GM21723 (cell line): Measurements from ENCODE around the gene CTBP2.

Source experiments
- ATAC-seq: cut with Tn5 transposase; IDR thresholded peaks from one replicate; pipeline ENCODE4 v1.9.1; 2021; ENCODE audit warnings: mild to moderate bottlenecking, moderate library complexity; ENCODE audit not compliant: unreplicated experiment

The CTBP2 gene

GRCh38 chr10:125147971-125148439, 12.4 kb downstream of the CTBP2 start:
- no peak for ATAC-seq

DNA sequence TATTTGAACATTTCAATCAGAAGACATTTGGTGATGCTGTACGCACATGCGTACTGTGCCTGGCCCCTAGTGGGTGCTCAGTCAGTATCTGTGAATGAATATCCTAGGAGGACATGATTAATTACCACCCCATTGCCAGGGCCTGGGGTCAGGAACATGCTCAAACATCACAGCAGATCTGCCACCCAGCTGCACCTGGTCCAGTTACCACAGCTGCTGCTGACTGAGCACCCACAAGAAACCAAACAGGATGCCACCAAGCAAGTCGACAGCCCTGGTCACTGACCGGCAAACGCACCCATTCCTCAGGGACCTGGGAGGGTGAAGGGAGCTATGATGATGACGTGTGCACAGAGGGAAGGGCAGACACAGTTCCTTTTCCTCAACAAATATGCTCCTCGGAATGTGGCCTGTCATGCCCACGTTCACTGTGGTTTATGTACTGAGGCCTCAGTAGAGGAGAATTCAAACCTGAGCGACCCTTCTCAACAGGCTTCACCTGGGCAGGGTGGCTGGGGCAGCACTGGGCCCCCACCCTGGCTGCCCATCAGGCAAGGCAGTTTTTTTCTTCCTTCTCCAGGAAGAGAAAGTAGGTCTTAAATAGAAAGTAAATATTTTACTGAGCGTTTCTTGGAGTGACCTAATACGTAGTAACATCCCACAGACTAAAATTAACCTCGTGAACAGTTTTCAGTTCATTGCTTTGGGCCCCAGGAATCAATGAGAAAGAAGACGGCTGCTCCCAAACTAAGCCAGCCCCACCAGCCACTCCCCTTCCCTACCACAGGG, 13.4 kb downstream of the CTBP2 start:
- ATAC-seq = no peak

- ATAC-seq = no peak
Measured at GRCh38 chr10:125145636-125146035, 14.7 kb downstream of the CTBP2 start.

- no peak for ATAC-seq
Measured at GRCh38 chr10:125144693-125145623, 15.4 kb downstream of the CTBP2 start.

DNA sequence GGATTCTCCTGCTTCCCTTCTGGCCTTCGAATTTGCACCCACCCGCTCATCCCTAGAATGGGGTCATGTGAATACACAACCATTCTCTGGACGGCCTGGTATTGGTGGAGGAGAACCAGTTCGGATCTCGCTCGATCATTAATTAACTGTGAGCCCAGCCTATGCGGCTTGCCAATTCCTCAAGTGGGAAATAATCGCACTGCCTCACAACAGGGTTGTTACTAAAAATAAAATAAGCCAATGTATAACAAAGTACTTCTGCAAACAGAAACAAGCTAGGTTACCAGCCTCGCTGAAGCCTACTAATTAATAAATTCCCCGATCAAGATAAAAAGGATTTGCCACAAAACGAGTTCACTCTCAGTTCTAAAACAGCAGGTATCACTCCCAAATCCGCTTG, 16.2 kb downstream of the CTBP2 start:
- ATAC-seq = no peak

GRCh38 chr10:125142946-125143345, 17.4 kb downstream of the CTBP2 start:
- ATAC-seq = no peak

DNA sequence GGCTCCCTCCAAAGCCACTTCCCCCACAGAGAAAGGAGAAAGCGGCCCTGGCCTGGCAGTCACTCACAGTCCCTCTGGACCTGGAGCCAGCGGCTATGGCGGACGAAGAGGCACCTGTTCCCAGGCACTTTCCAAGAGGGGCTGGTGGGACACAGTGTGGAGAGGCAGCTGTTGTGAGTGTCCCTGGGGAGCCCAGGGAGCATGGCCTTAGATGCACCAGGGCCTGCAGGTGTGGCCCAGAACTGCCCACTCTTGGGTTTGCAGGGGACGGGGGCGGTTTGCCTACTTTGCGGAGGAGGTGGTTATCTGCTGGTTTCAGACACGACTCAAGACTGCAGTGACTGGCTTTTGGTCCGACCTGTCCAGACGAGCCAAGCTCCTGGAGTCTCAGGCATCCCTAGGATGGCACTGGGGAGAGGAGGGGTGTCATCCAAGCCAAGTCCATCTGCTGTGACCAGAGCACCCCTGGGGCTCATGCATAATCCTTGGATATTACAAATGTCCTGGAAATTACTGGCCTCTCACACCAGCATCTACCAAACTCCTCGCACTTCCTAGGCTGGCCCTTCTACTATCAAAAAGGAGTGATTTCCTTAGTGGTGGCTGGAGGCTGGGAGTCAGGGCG, 18.4 kb downstream of the CTBP2 start:
- no peak for ATAC-seq

- ATAC-seq = no peak
Measured at GRCh38 chr10:125141150-125141859, 19.1 kb downstream of the CTBP2 start.

DNA sequence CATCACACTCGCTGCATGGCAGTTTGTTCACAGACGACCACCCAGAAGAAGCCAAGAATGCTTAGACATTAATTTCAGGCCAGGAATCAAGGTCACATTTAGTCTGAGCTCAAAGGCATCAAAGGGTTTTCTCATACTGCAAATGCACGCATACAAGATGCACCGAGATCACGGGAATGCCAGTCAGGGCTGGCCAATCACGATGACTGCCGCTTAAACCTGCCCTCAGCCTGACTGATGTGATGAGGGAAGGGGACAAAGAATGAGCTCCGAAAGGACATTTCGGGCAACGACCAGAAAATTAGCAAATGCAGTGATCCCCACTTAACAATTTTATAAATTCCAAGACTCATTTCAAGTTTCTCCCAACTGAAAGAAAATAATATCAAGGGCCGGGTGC, 20.2 kb downstream of the CTBP2 start:
- no peak for ATAC-seq

DNA sequence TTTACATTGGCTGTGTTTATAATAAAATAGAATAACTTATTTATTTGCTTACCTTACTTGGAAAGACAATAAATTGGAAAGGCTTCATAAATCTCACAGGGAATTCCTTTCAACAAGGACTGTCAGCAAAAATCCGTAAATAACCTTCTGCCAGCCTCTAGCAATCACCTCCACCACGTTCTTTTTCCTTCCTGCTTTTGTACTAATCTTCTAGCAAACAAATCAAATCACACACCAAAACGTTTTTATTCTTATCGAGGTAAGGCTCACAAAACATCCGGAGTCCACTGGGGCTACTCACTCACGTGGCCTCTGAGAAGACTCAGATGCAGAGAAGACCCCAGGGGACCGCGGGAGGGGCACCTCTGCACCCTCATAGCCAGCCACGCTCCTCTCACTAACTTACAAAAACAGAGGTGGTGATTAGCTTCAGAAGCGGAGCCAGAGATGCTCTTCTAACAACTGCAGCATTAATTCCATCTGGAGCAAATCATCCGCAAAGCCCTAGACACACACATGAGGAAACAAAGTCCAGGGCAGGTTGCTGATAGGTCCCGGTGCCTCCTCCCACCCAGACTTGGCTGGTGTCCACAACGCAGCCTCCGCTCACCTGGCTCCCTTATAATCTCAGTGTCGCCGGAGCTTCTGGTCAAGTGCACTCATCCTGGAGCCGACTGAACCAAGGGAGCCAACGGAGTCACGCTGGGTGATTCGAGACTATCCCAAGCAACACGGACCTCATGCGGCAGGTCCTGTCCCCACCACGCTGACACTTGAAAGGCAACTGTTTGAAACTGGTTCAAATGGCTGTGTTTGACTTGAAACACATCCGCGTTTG, 22.5 kb downstream of the CTBP2 start:
- ATAC-seq = no peak

GRCh38 chr10:125136087-125136486, 24.3 kb downstream of the CTBP2 start:
- no peak for ATAC-seq

DNA sequence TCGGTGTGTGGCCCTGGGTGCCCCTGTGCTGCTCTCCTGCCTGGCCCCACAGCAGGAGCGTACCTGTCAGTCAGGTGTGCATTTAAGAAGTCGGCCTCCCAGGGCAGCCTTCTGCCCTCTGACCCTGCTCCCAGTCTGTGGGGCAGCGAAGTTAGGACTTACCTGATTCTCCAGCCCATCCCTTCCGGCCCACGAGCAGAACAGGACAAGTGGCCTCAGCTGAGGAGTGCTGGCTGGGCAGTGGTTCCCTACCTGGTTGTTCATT, 24.7 kb downstream of the CTBP2 start:
- no peak for ATAC-seq

GRCh38 chr10:125134916-125135770, 25.2 kb downstream of the CTBP2 start:
- no peak for ATAC-seq

GRCh38 chr10:125134483-125134848, 25.9 kb downstream of the CTBP2 start:
- ATAC-seq = no peak

GRCh38 chr10:125133696-125134482, 26.5 kb downstream of the CTBP2 start:
- no peak for ATAC-seq

DNA sequence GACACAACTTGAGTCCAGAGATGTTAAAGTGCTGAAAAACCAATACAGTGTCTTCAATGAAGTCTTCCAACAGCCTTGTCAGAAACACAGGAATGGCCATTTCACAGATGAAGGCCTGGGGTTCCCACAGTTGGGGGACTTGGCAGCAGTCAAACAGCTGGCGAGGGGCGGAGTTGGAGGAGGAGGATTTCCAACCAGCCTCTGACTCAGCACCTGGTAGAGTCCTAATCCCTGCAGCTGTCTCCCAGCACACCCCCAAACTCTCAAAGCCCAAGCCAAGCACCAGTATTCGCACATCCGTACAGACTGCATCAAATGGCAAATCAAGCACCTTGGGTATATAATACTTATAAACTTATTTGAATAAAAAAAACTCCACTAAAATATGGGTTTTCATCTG, 28.0 kb downstream of the CTBP2 start:
- ATAC-seq = no peak

DNA sequence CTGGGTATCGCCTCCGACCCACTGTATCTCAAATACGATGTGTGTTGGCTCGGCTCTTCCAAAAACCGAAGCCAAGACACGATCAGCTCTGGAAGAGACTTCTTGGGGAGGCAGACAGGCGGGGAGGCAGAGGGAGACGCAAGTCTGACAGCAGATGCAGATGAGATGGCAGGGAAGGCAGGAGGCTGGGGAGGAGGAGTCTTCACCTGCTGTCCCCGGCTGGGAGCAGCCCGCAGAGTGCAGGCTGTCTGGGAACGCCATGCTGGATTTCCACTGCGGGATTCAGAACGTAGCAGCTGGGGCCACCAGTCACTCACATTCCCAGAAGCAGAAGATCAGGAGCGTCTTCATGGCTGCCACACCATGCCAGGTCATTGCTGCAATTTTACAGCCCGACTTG, 29.4 kb downstream of the CTBP2 start:
- no peak for ATAC-seq

GRCh38 chr10:125130260-125130659, 30.1 kb downstream of the CTBP2 start:
- no peak for ATAC-seq

GRCh38 chr10:125129076-125129458, 31.3 kb downstream of the CTBP2 start:
- ATAC-seq = no peak
